SU-DHL-6 (cell line): ENCODE data around the gene TADA2B.

Source experiments
- EZH2phosphoT487 ChIP-seq: fragments of 200-600 bp; sonication (generic), shearing (Covaris generic); conservative IDR thresholded peaks from 2 replicates; pipeline ENCODE4 v1.6.1; 2018; ENCODE audit warnings: mild to moderate bottlenecking, antibody characterized with exemption, low read length, moderate library complexity, mixed read lengths
- TF ChIP-seq, protein P1 (sequence below): fragments of 200-600 bp; sonication (generic); IDR thresholded peaks from one replicate; pipeline ENCODE4 v1.5.1; 2017; ENCODE audit warnings: antibody characterized with exemption, mild to moderate bottlenecking, low read length, moderate library complexity; ENCODE audit not compliant: insufficient read depth, poor library complexity, severe bottlenecking

DNA sequence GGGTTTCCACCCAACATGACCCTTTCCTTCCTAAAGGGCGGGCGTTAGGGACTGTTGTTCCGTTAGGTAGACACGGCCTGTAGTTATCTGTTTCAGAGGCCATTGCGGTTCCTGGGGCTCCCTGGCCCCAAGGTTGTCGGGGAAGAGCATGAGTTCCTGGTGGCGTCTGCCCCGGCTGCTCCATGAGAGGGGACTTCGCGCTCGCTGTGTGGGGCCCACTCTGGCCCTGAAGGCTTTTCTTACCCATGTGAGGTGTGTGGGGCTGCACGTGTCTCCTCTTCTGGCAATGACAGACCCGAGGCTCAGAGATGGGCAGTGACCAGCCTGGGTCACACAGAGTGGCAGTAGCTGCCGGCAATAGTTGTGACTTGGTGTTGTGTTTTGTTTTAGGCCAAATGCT is 9.1 kb downstream of the TADA2B start:
- TF ChIP-seq, protein P1, sequence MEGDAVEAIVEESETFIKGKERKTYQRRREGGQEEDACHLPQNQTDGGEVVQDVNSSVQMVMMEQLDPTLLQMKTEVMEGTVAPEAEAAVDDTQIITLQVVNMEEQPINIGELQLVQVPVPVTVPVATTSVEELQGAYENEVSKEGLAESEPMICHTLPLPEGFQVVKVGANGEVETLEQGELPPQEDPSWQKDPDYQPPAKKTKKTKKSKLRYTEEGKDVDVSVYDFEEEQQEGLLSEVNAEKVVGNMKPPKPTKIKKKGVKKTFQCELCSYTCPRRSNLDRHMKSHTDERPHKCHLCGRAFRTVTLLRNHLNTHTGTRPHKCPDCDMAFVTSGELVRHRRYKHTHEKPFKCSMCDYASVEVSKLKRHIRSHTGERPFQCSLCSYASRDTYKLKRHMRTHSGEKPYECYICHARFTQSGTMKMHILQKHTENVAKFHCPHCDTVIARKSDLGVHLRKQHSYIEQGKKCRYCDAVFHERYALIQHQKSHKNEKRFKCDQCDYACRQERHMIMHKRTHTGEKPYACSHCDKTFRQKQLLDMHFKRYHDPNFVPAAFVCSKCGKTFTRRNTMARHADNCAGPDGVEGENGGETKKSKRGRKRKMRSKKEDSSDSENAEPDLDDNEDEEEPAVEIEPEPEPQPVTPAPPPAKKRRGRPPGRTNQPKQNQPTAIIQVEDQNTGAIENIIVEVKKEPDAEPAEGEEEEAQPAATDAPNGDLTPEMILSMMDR = no peak
- no peak for TF ChIP-seq EZH2phosphoT487
